GM23338 (cell line): ENCODE data around the gene LRRIQ3. TPM values are rescaled to one million over a fixed set of nuclear protein-coding genes. Genes with fewer than 3 reads are reported as not detected.

ENCODE experiments used
- ATAC-seq: fragments of 200-7000 bp; cut with Tn5 transposase; 3 replicates; pipeline ENCODE4 v1.9.1; 2020
- DNase-seq: peaks from one replicate; pipeline ENCODE4 v3.0.0-alpha.2; 2015; ENCODE audit warnings: low spot score
- H2AFZ ChIP-seq: fragments of 200-600 bp; sonication (generic); 2 replicates; pipeline ENCODE4 v1.8.0; 2016; ENCODE audit warnings: antibody characterized with exemption, mild to moderate bottlenecking, moderate library complexity
- H3F3A ChIP-seq: fragments of 200-600 bp; sonication (generic); replicated peaks from 2 replicates; pipeline ENCODE4 v1.8.0; 2017; ENCODE audit warnings: antibody characterized with exemption, mixed run types, low read depth
- H3K27ac ChIP-seq: fragments of 200-600 bp; sonication (generic); 2 replicates; pipeline ENCODE4 v1.6.1; 2016; ENCODE audit warnings: low read depth
- H3K27me3 ChIP-seq: fragments of 200-600 bp; sonication (generic); 2 replicates; pipeline ENCODE4 v1.8.0; 2016; ENCODE audit warnings: mild to moderate bottlenecking, mixed run types, moderate library complexity; ENCODE audit not compliant: insufficient read depth
- H3K36me3 ChIP-seq: fragments of 200-600 bp; sonication (generic); 2 replicates; pipeline ENCODE4 v1.8.0; 2016; ENCODE audit warnings: mild to moderate bottlenecking; ENCODE audit not compliant: insufficient read depth
- H3K4me1 ChIP-seq: fragments of 200-600 bp; sonication (generic); 2 replicates; pipeline ENCODE4 v1.8.0; 2016; ENCODE audit warnings: mild to moderate bottlenecking, moderate library complexity; ENCODE audit not compliant: insufficient read depth
- H3K4me2 ChIP-seq: fragments of 200-600 bp; sonication (generic); 2 replicates; pipeline ENCODE4 v1.7.1; 2017; ENCODE audit warnings: mixed run types
- H3K4me3 ChIP-seq: fragments of 200-600 bp; sonication (generic); 2 replicates; pipeline ENCODE4 v1.6.1; 2016; ENCODE audit warnings: mixed run types
- H3K79me2 ChIP-seq: fragments of 200-600 bp; sonication (generic); replicated peaks from 2 replicates; pipeline ENCODE4 v1.8.0; 2017; ENCODE audit warnings: mild to moderate bottlenecking; ENCODE audit not compliant: insufficient read depth
- H3K9me2 ChIP-seq: fragments of 200-600 bp; sonication (generic); 2 replicates; pipeline ENCODE4 v1.8.0; 2017; ENCODE audit not compliant: insufficient read depth
- H4K20me1 ChIP-seq: fragments of 200-600 bp; sonication (generic); replicated peaks from 2 replicates; pipeline ENCODE4 v1.8.0; 2017; ENCODE audit warnings: mild to moderate bottlenecking; ENCODE audit not compliant: insufficient read depth
- H3K27ac Mint-ChIP-seq: 2 replicates; pipeline ENCODE4 v1.8.0; 2020; ENCODE audit warnings: inconsistent platforms, mild to moderate bottlenecking, moderate library complexity, mixed read lengths
- H3K27me3 Mint-ChIP-seq: 3 replicates; pipeline ENCODE4 v1.8.0; 2022; ENCODE audit warnings: low read depth, mild to moderate bottlenecking, moderate library complexity, mixed read lengths, inconsistent platforms; ENCODE audit not compliant: insufficient read depth, poor library complexity
- H3K36me3 Mint-ChIP-seq: 3 replicates; pipeline ENCODE4 v1.8.0; 2021; ENCODE audit warnings: low read depth, mild to moderate bottlenecking, inconsistent platforms, moderate library complexity, mixed read lengths
- H3K4me1 Mint-ChIP-seq: 3 replicates; pipeline ENCODE4 v1.8.0; 2020; ENCODE audit warnings: mild to moderate bottlenecking, inconsistent platforms, mixed read lengths
- H3K4me3 Mint-ChIP-seq: 3 replicates; pipeline ENCODE4 v1.8.0; 2021; ENCODE audit warnings: moderate library complexity, mild to moderate bottlenecking, inconsistent platforms, mixed read lengths
- H3K9me3 Mint-ChIP-seq: 3 replicates; pipeline ENCODE4 v1.8.0; 2020; ENCODE audit warnings: moderate library complexity, mild to moderate bottlenecking, inconsistent platforms, mixed read lengths
- CREB1 ChIP-seq: fragments of 250-450 bp; sonication (Bioruptor Pico); IDR thresholded peaks from 2 replicates; pipeline ENCODE4 v1.5.0; 2020; ENCODE audit warnings: low read depth, mild to moderate bottlenecking, moderate library complexity
- EZH2 ChIP-seq: fragments of 200-600 bp; sonication (generic); IDR thresholded peaks from one replicate; pipeline ENCODE4 v1.8.0; 2017; ENCODE audit warnings: antibody characterized with exemption, mild to moderate bottlenecking, low read depth; ENCODE audit not compliant: unreplicated experiment
- EZH2phosphoT487 ChIP-seq: fragments of 200-600 bp; sonication (generic); IDR thresholded peaks from one replicate; pipeline ENCODE4 v1.8.1; 2018; ENCODE audit warnings: antibody characterized with exemption; ENCODE audit not compliant: unreplicated experiment
- JUNB ChIP-seq: IDR thresholded peaks from one replicate; pipeline ENCODE4 v1.6.1; 2016; ENCODE audit warnings: antibody characterized with exemption; ENCODE audit not compliant: unreplicated experiment
- NANOG ChIP-seq: IDR thresholded peaks from 2 replicates; pipeline ENCODE4 v1.6.1; 2016; ENCODE audit warnings: antibody characterized with exemption, borderline replicate concordance
- POLR2AphosphoS5 ChIP-seq: IDR thresholded peaks from 2 replicates; pipeline ENCODE4 v1.6.1; 2016; ENCODE audit warnings: antibody characterized with exemption, low read depth
- STAT1 ChIP-seq: IDR thresholded peaks from one replicate; pipeline ENCODE4 v1.6.1; 2016; ENCODE audit warnings: antibody characterized with exemption; ENCODE audit not compliant: unreplicated experiment
- ZNF114 ChIP-seq: fragments of 250-450 bp; sonication (Bioruptor Pico); IDR thresholded peaks from 2 replicates; pipeline ENCODE4 v1.5.0; 2020; ENCODE audit warnings: mild to moderate bottlenecking, moderate library complexity
- ZNF331 ChIP-seq: fragments of 250-450 bp; sonication (Bioruptor Pico); IDR thresholded peaks from 2 replicates; pipeline ENCODE4 v1.5.0; 2020; ENCODE audit warnings: low read depth, mild to moderate bottlenecking, moderate library complexity
- polyA plus RNA-seq: library from polyadenylated mRNA; unstranded; fragments of >200 nt; fragmentation: Nextera tagmentation; extraction: Ambion mirVana; gene quantifications from 2 replicates; pipeline ENCODE4 v1.2.1, GENCODE V29; 2016
- total RNA-seq: library from RNA; depleted of rRNA; stranded (reverse); fragments of >200 nt; shearing (Covaris generic); gene quantifications from 2 replicates; pipeline ENCODE4 v1.2.3, GENCODE V29; 2014
- TF ChIP-seq, protein P1 (sequence below): IDR thresholded peaks from 2 replicates; pipeline ENCODE4 v1.6.1; 2016; ENCODE audit warnings: antibody characterized with exemption
- TF ChIP-seq, protein P2 (sequence below): IDR thresholded peaks from one replicate; pipeline ENCODE4 v1.6.1; 2018; ENCODE audit warnings: antibody characterized with exemption; ENCODE audit not compliant: unreplicated experiment
- TF ChIP-seq, protein P3 (sequence below), 2 experiments: fragments of 200-600 bp in 1 of 2; sonication (generic) in 1 of 2; conservative IDR thresholded peaks; 2 replicates each; pipeline versions ENCODE4 v1.5.1 to v1.6.1; 2016 to 2017; ENCODE audit warnings: antibody characterized with exemption in 2 of 2, low read depth in 2 of 2, mild to moderate bottlenecking in 2 of 2, moderate library complexity in 1 of 2

LRRIQ3 gene
- total and polyA plus RNA-seq, 2 experiments from 2014 or later, result 0.21 to 0.36 TPM

DNA sequence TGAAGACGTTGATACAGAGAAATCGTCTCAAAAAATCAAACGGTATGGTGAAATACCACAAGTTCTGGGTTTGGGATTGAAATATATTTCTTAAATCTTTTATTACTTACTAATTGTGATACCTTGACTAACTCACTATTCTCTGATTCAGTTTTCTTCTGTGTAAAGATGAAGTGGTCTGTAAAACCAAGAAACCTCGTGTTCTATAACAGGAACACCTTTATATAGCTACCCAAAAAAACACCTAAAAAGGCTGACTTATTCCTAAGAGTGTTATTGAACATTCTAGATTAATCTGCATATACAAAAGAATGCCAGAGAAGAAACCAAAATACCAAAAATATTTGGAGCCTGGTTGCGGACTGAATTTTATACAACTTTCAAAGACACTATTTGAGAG is 721 bp downstream of the LRRIQ3 start:
- H2AFZ ChIP-seq, result peak overlapping the region; percentile 98
- H3F3A ChIP-seq, result no peaks in the 10 kb centered on the region
- Mint-ChIP-seq H3K9me3 (no peaks in the 10 kb centered on the region), H3K27me3 (peaks cover 4% of the 10 kb centered on the region), H3K4me3 (peak overlapping the region; percentile 77), H3K27ac (no peak overlapping the region), H3K4me1 (peaks cover 4% of the 10 kb centered on the region; the same call in 2 of the 3 replicates), H3K36me3 (no peaks in the 10 kb centered on the region)
- H3K4me2 ChIP-seq, result peak overlapping the region; percentile 79
- no peaks in the 10 kb centered on the region for H3K36me3 ChIP-seq
- no peak overlapping the region; the same call in 1 of the 2 replicates for H3K27ac ChIP-seq
- H4K20me1 ChIP-seq, result no peaks in the 10 kb centered on the region
- no peaks in the 10 kb centered on the region for H3K9me2 ChIP-seq
- H3K27me3 ChIP-seq, result no peaks in the 10 kb centered on the region
- TF ChIP-seq EZH2phosphoT487 (no peak), POLR2AphosphoS5 (no peak), ZNF331 (CRISPR knock-in tag) (no peak), STAT1 (no peak), JUNB (no peak), NANOG (no peak), EZH2 (no peak), ZNF114 (CRISPR knock-in tag) (no peak), CREB1 (no peak)
- TF ChIP-seq, protein P1, sequence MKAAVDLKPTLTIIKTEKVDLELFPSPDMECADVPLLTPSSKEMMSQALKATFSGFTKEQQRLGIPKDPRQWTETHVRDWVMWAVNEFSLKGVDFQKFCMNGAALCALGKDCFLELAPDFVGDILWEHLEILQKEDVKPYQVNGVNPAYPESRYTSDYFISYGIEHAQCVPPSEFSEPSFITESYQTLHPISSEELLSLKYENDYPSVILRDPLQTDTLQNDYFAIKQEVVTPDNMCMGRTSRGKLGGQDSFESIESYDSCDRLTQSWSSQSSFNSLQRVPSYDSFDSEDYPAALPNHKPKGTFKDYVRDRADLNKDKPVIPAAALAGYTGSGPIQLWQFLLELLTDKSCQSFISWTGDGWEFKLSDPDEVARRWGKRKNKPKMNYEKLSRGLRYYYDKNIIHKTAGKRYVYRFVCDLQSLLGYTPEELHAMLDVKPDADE, result no peak
- ATAC-seq (no peak), DNase-seq (no peak)
- no peaks in the 10 kb centered on the region for H3K79me2 ChIP-seq
- H3K4me1 ChIP-seq, result peaks cover 9% of the 10 kb centered on the region; the same call in 1 of the 2 replicates
- peak overlapping the region; percentile 63 for H3K4me3 ChIP-seq

DNA sequence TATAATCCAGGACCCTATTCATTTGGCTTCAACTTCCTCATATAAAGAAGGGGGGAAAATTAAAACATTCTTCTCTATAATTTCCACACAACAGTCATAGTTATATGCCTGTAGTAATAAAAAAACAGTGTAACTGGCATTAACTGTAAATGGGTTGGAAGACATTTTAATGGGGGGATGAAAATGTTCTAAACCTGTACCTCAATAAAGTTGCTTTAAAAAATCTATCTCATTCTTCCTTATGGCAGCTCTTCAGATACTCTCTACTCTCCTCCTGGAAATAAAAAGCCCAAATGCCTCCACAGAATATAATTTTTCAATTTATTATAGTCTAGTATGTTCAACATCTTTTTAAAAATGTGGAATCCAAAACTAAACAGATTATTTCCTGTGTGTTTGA is 2.6 kb downstream of the LRRIQ3 start:
- H3K4me1 Mint-ChIP-seq, result peaks cover 4% of the 10 kb centered on the region; the same call in 2 of the 3 replicates
- Histone ChIP-seq H3K27ac (no peak overlapping the region), H3K36me3 (no peaks in the 10 kb centered on the region), H2AFZ (no peak overlapping the region), H4K20me1 (no peaks in the 10 kb centered on the region), H3K79me2 (no peaks in the 10 kb centered on the region), H3K4me3 (no peak overlapping the region), H3K4me1 (peaks cover 9% of the 10 kb centered on the region; the same call in 1 of the 2 replicates), H3F3A (no peaks in the 10 kb centered on the region), H3K27me3 (no peaks in the 10 kb centered on the region), H3K4me2 (no peak overlapping the region), H3K9me2 (no peaks in the 10 kb centered on the region)
- H3K9me3 Mint-ChIP-seq, result no peaks in the 10 kb centered on the region
- no peaks in the 10 kb centered on the region for H3K36me3 Mint-ChIP-seq
- no peak for DNase-seq
- no peak for TF ChIP-seq EZH2phosphoT487
- TF ChIP-seq, protein P2, sequence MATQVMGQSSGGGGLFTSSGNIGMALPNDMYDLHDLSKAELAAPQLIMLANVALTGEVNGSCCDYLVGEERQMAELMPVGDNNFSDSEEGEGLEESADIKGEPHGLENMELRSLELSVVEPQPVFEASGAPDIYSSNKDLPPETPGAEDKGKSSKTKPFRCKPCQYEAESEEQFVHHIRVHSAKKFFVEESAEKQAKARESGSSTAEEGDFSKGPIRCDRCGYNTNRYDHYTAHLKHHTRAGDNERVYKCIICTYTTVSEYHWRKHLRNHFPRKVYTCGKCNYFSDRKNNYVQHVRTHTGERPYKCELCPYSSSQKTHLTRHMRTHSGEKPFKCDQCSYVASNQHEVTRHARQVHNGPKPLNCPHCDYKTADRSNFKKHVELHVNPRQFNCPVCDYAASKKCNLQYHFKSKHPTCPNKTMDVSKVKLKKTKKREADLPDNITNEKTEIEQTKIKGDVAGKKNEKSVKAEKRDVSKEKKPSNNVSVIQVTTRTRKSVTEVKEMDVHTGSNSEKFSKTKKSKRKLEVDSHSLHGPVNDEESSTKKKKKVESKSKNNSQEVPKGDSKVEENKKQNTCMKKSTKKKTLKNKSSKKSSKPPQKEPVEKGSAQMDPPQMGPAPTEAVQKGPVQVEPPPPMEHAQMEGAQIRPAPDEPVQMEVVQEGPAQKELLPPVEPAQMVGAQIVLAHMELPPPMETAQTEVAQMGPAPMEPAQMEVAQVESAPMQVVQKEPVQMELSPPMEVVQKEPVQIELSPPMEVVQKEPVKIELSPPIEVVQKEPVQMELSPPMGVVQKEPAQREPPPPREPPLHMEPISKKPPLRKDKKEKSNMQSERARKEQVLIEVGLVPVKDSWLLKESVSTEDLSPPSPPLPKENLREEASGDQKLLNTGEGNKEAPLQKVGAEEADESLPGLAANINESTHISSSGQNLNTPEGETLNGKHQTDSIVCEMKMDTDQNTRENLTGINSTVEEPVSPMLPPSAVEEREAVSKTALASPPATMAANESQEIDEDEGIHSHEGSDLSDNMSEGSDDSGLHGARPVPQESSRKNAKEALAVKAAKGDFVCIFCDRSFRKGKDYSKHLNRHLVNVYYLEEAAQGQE, result no peak
- TF ChIP-seq EZH2, result no peak
- no peak for TF ChIP-seq ZNF114 (CRISPR knock-in tag)
- TF ChIP-seq, protein P3, sequence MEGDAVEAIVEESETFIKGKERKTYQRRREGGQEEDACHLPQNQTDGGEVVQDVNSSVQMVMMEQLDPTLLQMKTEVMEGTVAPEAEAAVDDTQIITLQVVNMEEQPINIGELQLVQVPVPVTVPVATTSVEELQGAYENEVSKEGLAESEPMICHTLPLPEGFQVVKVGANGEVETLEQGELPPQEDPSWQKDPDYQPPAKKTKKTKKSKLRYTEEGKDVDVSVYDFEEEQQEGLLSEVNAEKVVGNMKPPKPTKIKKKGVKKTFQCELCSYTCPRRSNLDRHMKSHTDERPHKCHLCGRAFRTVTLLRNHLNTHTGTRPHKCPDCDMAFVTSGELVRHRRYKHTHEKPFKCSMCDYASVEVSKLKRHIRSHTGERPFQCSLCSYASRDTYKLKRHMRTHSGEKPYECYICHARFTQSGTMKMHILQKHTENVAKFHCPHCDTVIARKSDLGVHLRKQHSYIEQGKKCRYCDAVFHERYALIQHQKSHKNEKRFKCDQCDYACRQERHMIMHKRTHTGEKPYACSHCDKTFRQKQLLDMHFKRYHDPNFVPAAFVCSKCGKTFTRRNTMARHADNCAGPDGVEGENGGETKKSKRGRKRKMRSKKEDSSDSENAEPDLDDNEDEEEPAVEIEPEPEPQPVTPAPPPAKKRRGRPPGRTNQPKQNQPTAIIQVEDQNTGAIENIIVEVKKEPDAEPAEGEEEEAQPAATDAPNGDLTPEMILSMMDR (conservative IDR thresholded peaks at IDR 0.05; ENCODE audit: low read depth in 2 of 2), result no peak
- no peak for TF ChIP-seq ZNF331 (CRISPR knock-in tag)
- TF ChIP-seq POLR2AphosphoS5, result no peak
- no peak overlapping the region for H3K27ac Mint-ChIP-seq
- H3K27me3 Mint-ChIP-seq, result peaks cover 4% of the 10 kb centered on the region
- H3K4me3 Mint-ChIP-seq, result no peak overlapping the region
- ATAC-seq, result no peak
